ENCODE data around the gene ZNF304. TPM values are rescaled to one million over a fixed set of nuclear protein-coding genes. Genes with fewer than 3 reads are reported as not detected.

Gene ZNF304
- total and polyA plus RNA-seq, 9 of the 15 experiments (the other 6 are each of a cell fraction or from before 2014, with no cell fraction given), result 0.82 to 5.5 (median 3.6) TPM

DNA sequence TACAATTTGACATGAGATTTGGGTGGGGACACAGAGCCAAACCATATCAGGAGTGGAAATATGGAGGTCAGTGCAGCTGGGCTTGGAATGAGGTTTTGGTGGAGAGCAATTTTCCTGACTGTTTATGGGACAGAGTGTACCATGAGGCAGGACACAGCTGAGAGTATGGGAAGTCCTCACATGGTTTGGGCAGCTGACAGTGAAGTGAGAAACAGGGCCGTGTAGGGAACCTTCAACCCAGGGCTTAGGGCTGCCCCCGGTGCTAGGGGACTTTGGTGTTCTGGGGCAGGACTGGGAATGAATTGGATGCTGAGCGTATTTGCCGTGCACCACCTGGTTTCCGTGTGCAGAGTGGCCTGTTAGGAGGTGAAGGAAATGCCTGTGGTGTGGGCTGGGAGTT, 44.6 kb downstream of the ZNF304 start:
- Histone ChIP-seq H3K4me1 (replicated peaks in 1 of 2; ENCODE audit: control insufficient read depth in 2 of 2, insufficient read depth in 2 of 2, low read length in 2 of 2) (no peaks in the 10 kb centered on the region; a peak in 1 of 5 replicates), H2AFZ (ENCODE audit: low read depth, low read length) (no peak overlapping the region), H3K27ac (ENCODE audit: extremely low read depth, low read depth, low read length) (no peak overlapping the region), H3K79me2 (ENCODE audit: control insufficient read depth, insufficient read depth, low read length) (peaks cover 17% of the 10 kb centered on the region), H4K20me1 (replicated peaks; ENCODE audit: control insufficient read depth, insufficient read depth, low read length) (no peaks in the 10 kb centered on the region), H3K4me3 (no peak overlapping the region), H3K27me3 (ENCODE audit: control insufficient read depth in 2 of 2, insufficient read depth in 2 of 2, low read length in 2 of 2) (no peaks in the 10 kb centered on the region), H3K36me3 (ENCODE audit: control insufficient read depth, insufficient read depth, low read length) (peaks cover 15% of the 10 kb centered on the region; the same call in 1 of the 3 replicates), H3K9me1 (ENCODE audit: control insufficient read depth, insufficient read depth, low read length) (no peaks in the 10 kb centered on the region), H3K9ac (ENCODE audit: insufficient read depth in 1 of 2, low read depth in 2 of 2, low read length in 2 of 2) (no peak overlapping the region), H3K4me2 (ENCODE audit: insufficient read depth, low read length) (no peak overlapping the region), H3K9me3 (replicated peaks; ENCODE audit: control insufficient read depth, insufficient read depth, low read depth, low read length) (peaks cover 6% of the 10 kb centered on the region; the same call in 1 of the 2 replicates)
- POLR2A ChIA-PET, result no interaction called here
- WGBS (ENCODE audit: insufficient coverage, low coverage, missing lambda C conversion rate), result 11% methylated on average over 5 of the region's 5 CpGs
- no peak for FAIRE-seq
- BruUV-seq (replicated peaks), result no TSS peak
- no peak for ATAC-seq
- in situ Hi-C loops (cut with MboI) (no loop called here), intact Hi-C loops (cut with micrococcal nuclease) (no loop called here)
- TF ChIP-seq XRCC4 (IDR thresholded peaks at IDR 0.05; ENCODE audit: extremely low read depth, insufficient read depth, insufficient read length), result no peak
- no peak for TF ChIP-seq NCOA6 (IDR thresholded peaks at IDR 0.05)
- TF ChIP-seq TBP (optimal IDR thresholded peaks at IDR 0.05; ENCODE audit: low read depth, low read length), result no peak
- TF ChIP-seq TAF1 (IDR thresholded peaks at IDR 0.05; ENCODE audit: control insufficient read depth, extremely low read depth, insufficient read depth, low read length, severe bottlenecking), result no peak
- no peak for TF ChIP-seq RBM25 (IDR thresholded peaks at IDR 0.05; ENCODE audit: low read depth, low read length, severe bottlenecking)
- CTCF ChIA-PET (ENCODE audit: low intra/inter-chr PET ratio), result no interaction called here
- DNase-seq (ENCODE audit: extremely low read depth in 1 of 4, low spot score in 3 of 4), result no peak

GRCh38 chr19:57398868-57399267, 47.8 kb downstream of the ZNF304 start:
- intact Hi-C loops (cut with micrococcal nuclease) (no loop called here), in situ Hi-C loops (cut with MboI) (no loop called here)
- FAIRE-seq, result no peak
- no peak overlapping the region for H3K9ac ChIP-seq (ENCODE audit: insufficient read depth in 1 of 2, low read depth in 2 of 2, low read length in 2 of 2)
- no peaks in the 10 kb centered on the region for H4K20me1 ChIP-seq (replicated peaks; ENCODE audit: control insufficient read depth, insufficient read depth, low read length)
- no peaks in the 10 kb centered on the region for H3K4me1 ChIP-seq (replicated peaks in 1 of 2; ENCODE audit: control insufficient read depth in 2 of 2, insufficient read depth in 2 of 2, low read length in 2 of 2)
- no peaks in the 10 kb centered on the region for H3K9me1 ChIP-seq (ENCODE audit: control insufficient read depth, insufficient read depth, low read length)
- H3K79me2 ChIP-seq (ENCODE audit: control insufficient read depth, insufficient read depth, low read length), result no peaks in the 10 kb centered on the region
- H2AFZ ChIP-seq (ENCODE audit: low read depth, low read length), result no peak overlapping the region
- ChIA-PET POLR2A (no interaction called here), CTCF (ENCODE audit: low intra/inter-chr PET ratio) (no interaction called here)
- peaks cover 6% of the 10 kb centered on the region; the same call in 1 of the 2 replicates for H3K9me3 ChIP-seq (replicated peaks; ENCODE audit: control insufficient read depth, insufficient read depth, low read depth, low read length)
- H3K4me3 ChIP-seq, result no peak overlapping the region
- BruUV-seq (replicated peaks), result no TSS peak
- no peak overlapping the region for H3K4me2 ChIP-seq (ENCODE audit: insufficient read depth, low read length)
- WGBS (ENCODE audit: insufficient coverage, low coverage, missing lambda C conversion rate), result 64% methylated on average over 5 of the region's 5 CpGs
- H3K27ac ChIP-seq (ENCODE audit: extremely low read depth, low read depth, low read length), result no peak overlapping the region
- peaks cover 15% of the 10 kb centered on the region; the same call in 1 of the 3 replicates for H3K36me3 ChIP-seq (ENCODE audit: control insufficient read depth, insufficient read depth, low read length)
- ATAC-seq, result no peak
- no peaks in the 10 kb centered on the region for H3K27me3 ChIP-seq (ENCODE audit: control insufficient read depth in 2 of 2, insufficient read depth in 2 of 2, low read length in 2 of 2)
- DNase-seq (ENCODE audit: extremely low read depth in 1 of 4, low spot score in 3 of 4), result no peak
- no peak for TF ChIP-seq U2AF1 (optimal IDR thresholded peaks at IDR 0.05; ENCODE audit: low read depth, low read length)
- TF ChIP-seq, protein P1, sequence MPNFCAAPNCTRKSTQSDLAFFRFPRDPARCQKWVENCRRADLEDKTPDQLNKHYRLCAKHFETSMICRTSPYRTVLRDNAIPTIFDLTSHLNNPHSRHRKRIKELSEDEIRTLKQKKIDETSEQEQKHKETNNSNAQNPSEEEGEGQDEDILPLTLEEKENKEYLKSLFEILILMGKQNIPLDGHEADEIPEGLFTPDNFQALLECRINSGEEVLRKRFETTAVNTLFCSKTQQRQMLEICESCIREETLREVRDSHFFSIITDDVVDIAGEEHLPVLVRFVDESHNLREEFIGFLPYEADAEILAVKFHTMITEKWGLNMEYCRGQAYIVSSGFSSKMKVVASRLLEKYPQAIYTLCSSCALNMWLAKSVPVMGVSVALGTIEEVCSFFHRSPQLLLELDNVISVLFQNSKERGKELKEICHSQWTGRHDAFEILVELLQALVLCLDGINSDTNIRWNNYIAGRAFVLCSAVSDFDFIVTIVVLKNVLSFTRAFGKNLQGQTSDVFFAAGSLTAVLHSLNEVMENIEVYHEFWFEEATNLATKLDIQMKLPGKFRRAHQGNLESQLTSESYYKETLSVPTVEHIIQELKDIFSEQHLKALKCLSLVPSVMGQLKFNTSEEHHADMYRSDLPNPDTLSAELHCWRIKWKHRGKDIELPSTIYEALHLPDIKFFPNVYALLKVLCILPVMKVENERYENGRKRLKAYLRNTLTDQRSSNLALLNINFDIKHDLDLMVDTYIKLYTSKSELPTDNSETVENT (CRISPR knock-in tag; IDR thresholded peaks at IDR 0.05), result no peak
- TF ChIP-seq ZNF146 (CRISPR knock-in tag; IDR thresholded peaks at IDR 0.05; ENCODE audit: unreplicated experiment), result no peak
- no peak for TF ChIP-seq SRSF1 (IDR thresholded peaks at IDR 0.05; ENCODE audit: low read depth, low read length)
- TF ChIP-seq, protein P2, sequence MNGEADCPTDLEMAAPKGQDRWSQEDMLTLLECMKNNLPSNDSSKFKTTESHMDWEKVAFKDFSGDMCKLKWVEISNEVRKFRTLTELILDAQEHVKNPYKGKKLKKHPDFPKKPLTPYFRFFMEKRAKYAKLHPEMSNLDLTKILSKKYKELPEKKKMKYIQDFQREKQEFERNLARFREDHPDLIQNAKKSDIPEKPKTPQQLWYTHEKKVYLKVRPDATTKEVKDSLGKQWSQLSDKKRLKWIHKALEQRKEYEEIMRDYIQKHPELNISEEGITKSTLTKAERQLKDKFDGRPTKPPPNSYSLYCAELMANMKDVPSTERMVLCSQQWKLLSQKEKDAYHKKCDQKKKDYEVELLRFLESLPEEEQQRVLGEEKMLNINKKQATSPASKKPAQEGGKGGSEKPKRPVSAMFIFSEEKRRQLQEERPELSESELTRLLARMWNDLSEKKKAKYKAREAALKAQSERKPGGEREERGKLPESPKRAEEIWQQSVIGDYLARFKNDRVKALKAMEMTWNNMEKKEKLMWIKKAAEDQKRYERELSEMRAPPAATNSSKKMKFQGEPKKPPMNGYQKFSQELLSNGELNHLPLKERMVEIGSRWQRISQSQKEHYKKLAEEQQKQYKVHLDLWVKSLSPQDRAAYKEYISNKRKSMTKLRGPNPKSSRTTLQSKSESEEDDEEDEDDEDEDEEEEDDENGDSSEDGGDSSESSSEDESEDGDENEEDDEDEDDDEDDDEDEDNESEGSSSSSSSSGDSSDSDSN (IDR thresholded peaks at IDR 0.05; ENCODE audit: borderline replicate concordance in 1 of 2, low read depth in 2 of 2, low read length in 2 of 2), result no peak
- no peak for TF ChIP-seq HDGF (IDR thresholded peaks at IDR 0.05)
- no peak for TF ChIP-seq POLR2G (IDR thresholded peaks at IDR 0.05; ENCODE audit: low read depth, low read length)
- no peak for TF ChIP-seq HNRNPUL1 (IDR thresholded peaks at IDR 0.05; ENCODE audit: low read length)
